MM.1S (cell line): ENCODE results near the gene FRS3.

ENCODE experiments used
- CTCF ChIP-seq: fragments of 300-600 bp; sonication (generic); IDR thresholded peaks from 2 replicates; pipeline ENCODE4 v1.5.1; 2016; ENCODE audit warnings: antibody characterized with exemption, low read length, mixed read lengths
- EZH2 ChIP-seq: fragments of 300-600 bp; sonication (generic); optimal IDR thresholded peaks from 2 replicates; pipeline ENCODE3; 2017; ENCODE audit warnings: low read depth, mild to moderate bottlenecking, antibody characterized with exemption, low read length, mixed read lengths
- EZH2phosphoT487 ChIP-seq: fragments of 300-600 bp; sonication (generic); IDR thresholded peaks from 2 replicates; pipeline ENCODE4 v1.6.1; 2018; ENCODE audit warnings: antibody characterized with exemption, low read length

GRCh38 chr6:41732591-41733359 lies 46.9 kb downstream of the FRS3 start:
- TF ChIP-seq CTCF (no peak), EZH2 (no peak), EZH2phosphoT487 (no peak)
